ENCODE results near the gene ZBED5. TPM values are rescaled to one million over a fixed set of nuclear protein-coding genes. Genes with fewer than 3 reads are reported as not detected.
A peak's percentile ranks its signal among the peaks of the same experiment; 100 is the strongest.
"Not testable (repeated sequence)": the region's sequence is repeated elsewhere in the genome, so short reads cannot be mapped to it uniquely, and the experiment has no call there.

Gene ZBED5
- polyA plus RNA-seq, 4 donors = 11.9 to 54.2 (median 17.1) TPM

- no peak overlapping the region for H3K4me3 ChIP-seq (ENCODE audit: low read depth in 1 of 3, low read length in 3 of 3)
- no peak for FAIRE-seq
- H3K9me3 ChIP-seq (ENCODE audit: control insufficient read depth in 2 of 2, insufficient read depth in 1 of 2, low read depth in 1 of 2, low read length in 1 of 2) = no peaks in the 10 kb centered on the region
- peak; percentile 36 to 63 for DNase-seq
- no peaks in the 10 kb centered on the region for H3K36me3 ChIP-seq (ENCODE audit: control insufficient read depth in 3 of 3, insufficient read depth in 2 of 3, low read depth in 1 of 3, low read length in 3 of 3)
- H3K27ac ChIP-seq (ENCODE audit: low read depth in 1 of 3, low read length in 2 of 3) = no peak overlapping the region
- H3K4me1 ChIP-seq (ENCODE audit: control insufficient read depth in 3 of 3, insufficient read depth in 2 of 3, low read depth in 1 of 3, low read length in 2 of 3) = peaks cover 0 to 10% (median 3%) of the 10 kb centered on the region in 3 donors
- no peaks in the 10 kb centered on the region for H3K27me3 ChIP-seq (ENCODE audit: control insufficient read depth in 3 of 3, insufficient read depth in 3 of 3, low read length in 3 of 3)
Observed at GRCh38 chr11:10844356-10844755, 13.5 kb downstream of the ZBED5 start.

GRCh38 chr11:10838881-10839280 is 19.0 kb downstream of the ZBED5 start:
- Histone ChIP-seq H3K27ac (ENCODE audit: low read depth in 1 of 3, low read length in 2 of 3) (no peak overlapping the region), H3K4me1 (ENCODE audit: control insufficient read depth in 3 of 3, insufficient read depth in 2 of 3, low read depth in 1 of 3, low read length in 2 of 3) (peaks cover 0 to 4% (median 3%) of the 10 kb centered on the region in 3 donors), H3K36me3 (ENCODE audit: control insufficient read depth in 3 of 3, insufficient read depth in 2 of 3, low read depth in 1 of 3, low read length in 3 of 3) (no peaks in the 10 kb centered on the region), H3K27me3 (ENCODE audit: control insufficient read depth in 3 of 3, insufficient read depth in 3 of 3, low read length in 3 of 3) (no peaks in the 10 kb centered on the region), H3K9me3 (ENCODE audit: control insufficient read depth in 2 of 2, insufficient read depth in 1 of 2, low read depth in 1 of 2, low read length in 1 of 2) (no peaks in the 10 kb centered on the region), H3K4me3 (ENCODE audit: low read depth in 1 of 3, low read length in 3 of 3) (no peak overlapping the region)
- DNase-seq (no peak), FAIRE-seq (no peak)
- 25 to 45% (median 44%) methylated on average over 3 of the region's 3 CpGs for WGBS, 3 donors

GRCh38 chr11:10838083-10838482 is 19.8 kb downstream of the ZBED5 start:
- Histone ChIP-seq H3K4me1 (ENCODE audit: control insufficient read depth in 3 of 3, insufficient read depth in 2 of 3, low read depth in 1 of 3, low read length in 2 of 3) (peaks cover 0 to 2% (median 0%) of the 10 kb centered on the region in 3 donors), H3K9me3 (ENCODE audit: control insufficient read depth in 2 of 2, insufficient read depth in 1 of 2, low read depth in 1 of 2, low read length in 1 of 2) (no peaks in the 10 kb centered on the region), H3K4me3 (ENCODE audit: low read depth in 1 of 3, low read length in 3 of 3) (no peak overlapping the region), H3K27ac (ENCODE audit: low read depth in 1 of 3, low read length in 2 of 3) (no peak overlapping the region), H3K36me3 (ENCODE audit: control insufficient read depth in 3 of 3, insufficient read depth in 2 of 3, low read depth in 1 of 3, low read length in 3 of 3) (no peaks in the 10 kb centered on the region), H3K27me3 (ENCODE audit: control insufficient read depth in 3 of 3, insufficient read depth in 3 of 3, low read length in 3 of 3) (no peaks in the 10 kb centered on the region)
- FAIRE-seq = no peak
- no peak for DNase-seq

- DNase-seq; H3K27ac ChIP-seq (ENCODE audit: low read depth in 1 of 3, low read length in 2 of 3); H3K9me3 ChIP-seq (ENCODE audit: control insufficient read depth in 2 of 2, insufficient read depth in 1 of 2, low read depth in 1 of 2, low read length in 1 of 2); H3K36me3 ChIP-seq (ENCODE audit: control insufficient read depth in 3 of 3, insufficient read depth in 2 of 3, low read depth in 1 of 3, low read length in 3 of 3); H3K4me1 ChIP-seq (ENCODE audit: control insufficient read depth in 3 of 3, insufficient read depth in 2 of 3, low read depth in 1 of 3, low read length in 2 of 3); H3K4me3 ChIP-seq (ENCODE audit: low read depth in 1 of 3, low read length in 3 of 3); H3K27me3 ChIP-seq (ENCODE audit: control insufficient read depth in 3 of 3, insufficient read depth in 3 of 3, low read length in 3 of 3); FAIRE-seq: not testable (repeated sequence)
- 93 to 96% (median 94%) methylated on average over 4 of the region's 4 CpGs for WGBS, 3 donors
Observed at GRCh38 chr11:10836884-10837283, 21.0 kb downstream of the ZBED5 start.

GRCh38 chr11:10829139-10829538 is 28.7 kb downstream of the ZBED5 start:
- Histone ChIP-seq H3K4me1 (ENCODE audit: control insufficient read depth in 3 of 3, insufficient read depth in 2 of 3, low read depth in 1 of 3, low read length in 2 of 3) (peaks cover 0 to 13% (median 0%) of the 10 kb centered on the region in 3 donors), H3K9me3 (ENCODE audit: control insufficient read depth in 2 of 2, insufficient read depth in 1 of 2, low read depth in 1 of 2, low read length in 1 of 2) (no peaks in the 10 kb centered on the region), H3K27me3 (ENCODE audit: control insufficient read depth in 3 of 3, insufficient read depth in 3 of 3, low read length in 3 of 3) (no peaks in the 10 kb centered on the region), H3K27ac (ENCODE audit: low read depth in 1 of 3, low read length in 2 of 3) (no peak overlapping the region), H3K4me3 (ENCODE audit: low read depth in 1 of 3, low read length in 3 of 3) (no peak overlapping the region), H3K36me3 (ENCODE audit: control insufficient read depth in 3 of 3, insufficient read depth in 2 of 3, low read depth in 1 of 3, low read length in 3 of 3) (no peaks in the 10 kb centered on the region)
- WGBS, 3 donors = 89 to 95% (median 93%) methylated on average over 4 of the region's 4 CpGs
- DNase-seq = no peak
- FAIRE-seq = no peak

GRCh38 chr11:10828402-10828801 is 29.5 kb downstream of the ZBED5 start:
- 52 to 71% (median 59%) methylated on average over 2 of the region's 2 CpGs for WGBS, 3 donors
- H3K27ac ChIP-seq (ENCODE audit: low read depth in 1 of 3, low read length in 2 of 3) = no peak overlapping the region
- no peaks in the 10 kb centered on the region for H3K27me3 ChIP-seq (ENCODE audit: control insufficient read depth in 3 of 3, insufficient read depth in 3 of 3, low read length in 3 of 3)
- H3K4me3 ChIP-seq (ENCODE audit: low read depth in 1 of 3, low read length in 3 of 3) = no peak overlapping the region
- peaks cover 0 to 16% (median 0%) of the 10 kb centered on the region in 3 donors for H3K4me1 ChIP-seq (ENCODE audit: control insufficient read depth in 3 of 3, insufficient read depth in 2 of 3, low read depth in 1 of 3, low read length in 2 of 3)
- no peaks in the 10 kb centered on the region for H3K9me3 ChIP-seq (ENCODE audit: control insufficient read depth in 2 of 2, insufficient read depth in 1 of 2, low read depth in 1 of 2, low read length in 1 of 2)
- FAIRE-seq = no peak
- DNase-seq = peak; percentile 61 to 67
- no peaks in the 10 kb centered on the region for H3K36me3 ChIP-seq (ENCODE audit: control insufficient read depth in 3 of 3, insufficient read depth in 2 of 3, low read depth in 1 of 3, low read length in 3 of 3)

GRCh38 chr11:10824888-10825287 is 33.0 kb downstream of the ZBED5 start:
- H3K9me3 ChIP-seq (ENCODE audit: control insufficient read depth in 2 of 2, insufficient read depth in 1 of 2, low read depth in 1 of 2, low read length in 1 of 2) = no peaks in the 10 kb centered on the region
- 57 to 77% (median 61%) methylated on average over 3 of the region's 3 CpGs for WGBS, 3 donors
- no peaks in the 10 kb centered on the region for H3K36me3 ChIP-seq (ENCODE audit: control insufficient read depth in 3 of 3, insufficient read depth in 2 of 3, low read depth in 1 of 3, low read length in 3 of 3)
- no peaks in the 10 kb centered on the region for H3K27me3 ChIP-seq (ENCODE audit: control insufficient read depth in 3 of 3, insufficient read depth in 3 of 3, low read length in 3 of 3)
- H3K27ac ChIP-seq (ENCODE audit: low read depth in 1 of 3, low read length in 2 of 3) = no peak overlapping the region
- no peak overlapping the region for H3K4me3 ChIP-seq (ENCODE audit: low read depth in 1 of 3, low read length in 3 of 3)
- H3K4me1 ChIP-seq (ENCODE audit: control insufficient read depth in 3 of 3, insufficient read depth in 2 of 3, low read depth in 1 of 3, low read length in 2 of 3) = peaks cover 0 to 16% (median 3%) of the 10 kb centered on the region in 3 donors
- no peak for FAIRE-seq
- no peak for DNase-seq

GRCh38 chr11:10823152-10823579 is 34.7 kb downstream of the ZBED5 start:
- 4 to 34% (median 26%) methylated on average over 2 of the region's 2 CpGs for WGBS, 3 donors
- no peak for FAIRE-seq
- Histone ChIP-seq H3K27ac (ENCODE audit: low read depth in 1 of 3, low read length in 2 of 3) (peak overlapping the region in 2 of 3 donors; percentile 4 to 32), H3K4me3 (ENCODE audit: low read depth in 1 of 3, low read length in 3 of 3) (no peak overlapping the region), H3K4me1 (ENCODE audit: control insufficient read depth in 3 of 3, insufficient read depth in 2 of 3, low read depth in 1 of 3, low read length in 2 of 3) (peaks cover 0 to 9% (median 3%) of the 10 kb centered on the region in 3 donors), H3K27me3 (ENCODE audit: control insufficient read depth in 3 of 3, insufficient read depth in 3 of 3, low read length in 3 of 3) (no peaks in the 10 kb centered on the region), H3K36me3 (ENCODE audit: control insufficient read depth in 3 of 3, insufficient read depth in 2 of 3, low read depth in 1 of 3, low read length in 3 of 3) (no peaks in the 10 kb centered on the region), H3K9me3 (ENCODE audit: control insufficient read depth in 2 of 2, insufficient read depth in 1 of 2, low read depth in 1 of 2, low read length in 1 of 2) (no peaks in the 10 kb centered on the region)
- DNase-seq = peak; percentile 25 to 31

GRCh38 chr11:10822491-10822890 is 35.4 kb downstream of the ZBED5 start:
- 86 to 98% (median 92%) methylated on average over 3 of the region's 3 CpGs for WGBS, 3 donors
- not testable (repeated sequence) for H3K27me3 ChIP-seq (ENCODE audit: control insufficient read depth in 3 of 3, insufficient read depth in 3 of 3, low read length in 3 of 3); H3K4me3 ChIP-seq (ENCODE audit: low read depth in 1 of 3, low read length in 3 of 3); H3K36me3 ChIP-seq (ENCODE audit: control insufficient read depth in 3 of 3, insufficient read depth in 2 of 3, low read depth in 1 of 3, low read length in 3 of 3); FAIRE-seq; H3K4me1 ChIP-seq (ENCODE audit: control insufficient read depth in 3 of 3, insufficient read depth in 2 of 3, low read depth in 1 of 3, low read length in 2 of 3); H3K9me3 ChIP-seq (ENCODE audit: control insufficient read depth in 2 of 2, insufficient read depth in 1 of 2, low read depth in 1 of 2, low read length in 1 of 2); H3K27ac ChIP-seq (ENCODE audit: low read depth in 1 of 3, low read length in 2 of 3); DNase-seq

Measured in small intestine (tissue), 7 donors.